Activated CD8-positive, alpha-beta memory T cell treated with anti-CD3 and anti-CD28 coated beads for 24 hours (primary cell): ENCODE data around the gene ZMYM2.

Experiments
- DNase-seq: peaks from one replicate; pipeline ENCODE4 v3.0.0-alpha.2; 2020

Gene ZMYM2

GRCh38 chr13:20049558-20050473 lies 91.3 kb downstream of the ZMYM2 start:
- DNase-seq: no peak

DNA sequence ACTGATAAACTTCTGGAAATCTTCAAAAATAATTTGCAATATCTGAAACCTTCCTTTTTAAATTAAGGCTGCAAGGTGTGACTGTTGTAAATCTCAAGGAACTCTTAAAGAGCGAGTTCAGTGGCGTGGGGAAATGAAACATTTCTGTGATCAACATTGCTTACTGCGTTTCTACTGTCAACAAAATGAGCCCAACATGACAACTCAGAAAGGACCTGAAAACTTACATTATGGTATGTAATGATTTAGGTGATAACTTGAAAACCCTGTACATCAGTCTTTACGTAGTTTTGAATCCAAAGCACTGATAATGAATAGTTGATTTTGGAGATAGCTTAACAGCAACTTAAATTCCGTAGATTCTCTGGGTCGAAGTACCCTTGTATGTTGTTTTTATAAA lies 92.8 kb downstream of the ZMYM2 start:
- DNase-seq: no peak

GRCh38 chr13:20053016-20053415 lies 94.5 kb downstream of the ZMYM2 start:
- DNase-seq: no peak

DNA sequence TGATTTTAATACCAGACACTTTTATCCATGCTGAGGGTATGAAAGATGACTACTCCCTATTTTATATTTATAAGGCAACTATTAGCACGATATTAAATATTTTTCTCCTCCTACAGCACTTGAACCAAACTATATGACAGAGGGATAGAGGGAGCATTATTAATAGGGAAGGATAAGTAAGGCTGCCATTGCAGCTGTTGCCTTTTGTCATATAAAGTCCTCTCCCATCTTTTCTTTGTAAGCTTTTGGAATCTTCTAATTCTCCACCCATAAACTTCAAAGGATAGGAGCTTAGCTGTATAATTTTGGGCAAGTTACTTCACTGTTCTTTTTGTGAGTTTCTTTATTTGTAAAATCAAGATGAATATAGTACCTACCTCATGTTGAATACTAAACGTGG lies 95.4 kb downstream of the ZMYM2 start:
- no peak for DNase-seq

- DNase-seq: no peak
These were observed 96.1 kb downstream of the ZMYM2 start for GRCh38 chr13:20054586-20054985.

- no peak for DNase-seq
These were observed 98.7 kb downstream of the ZMYM2 start for GRCh38 chr13:20057214-20057613.

DNA sequence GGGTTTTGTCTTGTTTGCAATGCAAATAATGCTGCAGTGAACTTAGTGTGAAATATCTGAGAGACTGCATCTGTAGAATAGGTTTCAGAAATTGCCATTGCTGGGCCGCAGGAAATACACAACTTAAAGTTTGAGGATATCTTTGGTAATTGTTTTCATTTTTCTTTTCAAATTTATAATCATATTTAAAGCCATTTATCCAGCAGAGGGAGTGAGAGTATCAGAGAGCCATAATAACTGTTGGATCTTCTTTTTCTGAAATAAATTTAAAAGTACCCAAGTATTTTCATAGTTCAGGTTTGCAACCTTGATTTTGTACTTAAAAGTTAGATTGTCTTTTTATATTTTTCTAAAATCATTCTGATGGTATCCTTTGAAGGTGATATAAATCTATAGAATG lies 99.4 kb downstream of the ZMYM2 start:
- DNase-seq: no peak

DNA sequence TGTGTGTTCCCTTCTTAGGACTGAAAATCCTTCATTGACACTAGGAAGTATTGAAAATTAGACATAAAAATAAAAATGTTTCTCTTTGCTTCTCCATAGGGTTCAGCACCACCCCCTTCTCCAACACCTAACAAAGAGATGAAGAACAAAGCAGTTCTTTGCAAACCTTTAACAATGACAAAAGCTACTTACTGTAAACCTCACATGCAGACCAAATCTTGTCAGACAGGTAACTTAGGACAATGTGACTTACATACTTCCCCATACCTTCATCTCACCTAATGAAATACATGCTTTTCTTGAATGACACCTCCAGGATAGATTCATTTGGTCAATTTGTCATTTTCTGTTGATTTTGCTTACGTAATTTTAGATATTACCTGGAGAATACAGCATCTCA lies 99.9 kb downstream of the ZMYM2 start:
- no peak for DNase-seq

GRCh38 chr13:20064128-20064527 lies 105.6 kb downstream of the ZMYM2 start:
- DNase-seq: no peak

DNA sequence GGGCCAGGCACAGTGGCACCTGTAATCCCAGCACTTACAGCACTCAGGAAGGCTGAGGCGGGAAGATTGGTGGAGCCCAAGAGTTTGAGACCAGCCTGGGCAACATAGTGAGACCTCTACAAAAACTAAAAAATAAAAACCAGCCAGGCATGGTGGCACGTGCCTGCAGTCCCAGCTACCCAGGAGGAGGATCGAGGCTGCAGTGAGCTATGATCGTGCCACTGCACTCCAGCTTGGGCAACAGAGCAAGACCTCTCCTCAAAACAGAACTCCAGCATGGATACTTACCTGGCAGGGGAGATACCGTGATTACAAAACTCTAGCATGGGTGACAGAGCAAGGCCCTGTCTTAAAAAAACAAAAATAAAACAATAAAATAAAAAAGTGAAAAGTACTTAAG lies 107.0 kb downstream of the ZMYM2 start:
- no peak for DNase-seq

DNA sequence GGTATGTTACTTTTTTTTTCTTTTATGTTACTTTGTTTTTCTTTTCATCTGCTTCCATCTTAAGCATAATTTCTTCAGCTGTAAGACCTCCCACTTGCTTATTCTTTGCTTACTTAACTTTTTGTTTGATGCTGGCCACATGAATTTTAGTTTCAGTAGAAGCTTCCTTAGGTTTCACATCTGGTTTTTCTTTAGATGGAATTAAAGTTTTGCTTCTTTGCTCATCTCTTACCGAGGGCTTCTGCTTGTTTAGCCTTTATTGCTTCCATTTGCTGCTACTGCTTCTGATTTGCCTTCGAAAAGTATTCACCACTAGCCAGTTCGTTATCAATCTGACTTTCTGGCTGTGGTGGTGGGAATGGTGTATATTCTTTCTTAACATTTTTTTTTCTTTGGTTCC lies 111.4 kb downstream of the ZMYM2 start:
- no peak for DNase-seq

- no peak for DNase-seq
These were observed 115.2 kb downstream of the ZMYM2 start for GRCh38 chr13:20073775-20074174.

- DNase-seq: no peak
These were observed 116.4 kb downstream of the ZMYM2 start for GRCh38 chr13:20074966-20075365.

DNA sequence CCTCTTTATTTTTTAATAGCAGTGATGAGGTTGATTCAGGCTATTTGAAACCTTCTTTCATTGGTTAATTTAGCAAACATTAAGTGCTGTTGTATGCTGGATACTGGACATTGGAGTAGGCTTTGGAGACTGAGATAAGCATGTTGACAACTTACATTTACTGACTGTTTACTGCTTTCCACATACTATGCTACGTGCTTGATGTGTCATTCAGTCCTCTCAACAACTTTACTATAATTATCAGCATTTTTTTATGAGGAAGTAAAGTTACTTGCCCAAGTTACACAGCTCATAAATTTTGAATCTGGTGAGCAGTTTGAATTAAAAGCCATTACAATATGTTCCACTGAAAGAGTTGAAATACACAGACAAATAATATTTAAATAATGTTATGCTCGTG lies 118.6 kb downstream of the ZMYM2 start:
- DNase-seq: no peak

GRCh38 chr13:20080377-20081164 lies 122.0 kb downstream of the ZMYM2 start:
- no peak for DNase-seq

- DNase-seq: no peak
These were observed 131.8 kb downstream of the ZMYM2 start for GRCh38 chr13:20090349-20090748.

DNA sequence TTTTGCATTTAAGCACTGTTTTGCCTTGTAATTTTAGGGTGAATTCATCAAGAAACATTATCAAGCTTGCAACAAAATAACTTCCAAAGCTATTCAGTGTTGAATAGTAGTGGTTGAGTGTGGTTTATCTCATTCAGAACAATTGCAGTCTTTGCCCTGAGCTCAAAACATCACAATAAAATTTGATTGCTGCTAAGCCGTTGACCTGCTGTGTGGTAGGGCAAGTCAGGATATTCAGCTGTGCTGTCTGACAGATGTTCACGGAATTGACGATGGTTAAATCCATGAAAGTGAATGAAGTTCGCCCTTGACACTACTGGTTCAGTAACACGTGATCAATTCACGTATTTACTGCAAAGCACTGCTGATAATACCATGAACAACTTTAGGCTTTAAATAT lies 135.4 kb downstream of the ZMYM2 start:
- DNase-seq: no peak

GRCh38 chr13:20099319-20099718 lies 140.8 kb downstream of the ZMYM2 start:
- no peak for DNase-seq

GRCh38 chr13:20101467-20102316 lies 143.2 kb downstream of the ZMYM2 start:
- no peak for DNase-seq

DNA sequence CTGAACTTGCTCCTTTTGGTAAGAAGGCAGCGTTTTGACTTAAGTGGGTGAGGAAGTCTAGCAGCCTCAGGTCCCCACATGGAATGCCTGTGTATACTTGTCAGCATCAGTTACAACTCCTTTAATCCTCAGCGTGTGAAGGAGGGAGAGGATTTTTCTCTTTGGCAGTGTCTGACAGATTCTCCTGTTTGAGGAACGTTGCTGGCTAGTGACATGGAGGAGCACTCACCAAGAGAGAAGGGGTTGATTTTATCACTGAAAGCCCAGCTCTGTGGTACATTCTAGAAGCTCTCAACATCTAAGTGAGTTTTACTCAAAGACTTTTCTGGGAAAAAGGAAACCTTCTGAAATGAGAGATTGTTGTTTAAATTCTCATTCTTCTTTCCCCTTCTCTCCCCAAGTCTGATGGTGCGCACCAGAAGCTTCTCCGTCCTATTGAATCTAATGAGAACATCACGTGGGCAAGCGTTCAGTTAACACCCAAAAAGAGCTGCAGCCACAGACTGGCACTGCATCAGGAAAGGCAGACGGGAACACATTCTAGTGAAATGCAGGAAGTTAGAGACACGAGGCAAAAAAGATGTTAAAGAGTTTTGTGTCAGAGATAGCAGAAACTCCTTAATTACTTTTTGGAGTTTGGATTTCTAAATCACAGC lies 144.1 kb downstream of the ZMYM2 start:
- no peak for DNase-seq

DNA sequence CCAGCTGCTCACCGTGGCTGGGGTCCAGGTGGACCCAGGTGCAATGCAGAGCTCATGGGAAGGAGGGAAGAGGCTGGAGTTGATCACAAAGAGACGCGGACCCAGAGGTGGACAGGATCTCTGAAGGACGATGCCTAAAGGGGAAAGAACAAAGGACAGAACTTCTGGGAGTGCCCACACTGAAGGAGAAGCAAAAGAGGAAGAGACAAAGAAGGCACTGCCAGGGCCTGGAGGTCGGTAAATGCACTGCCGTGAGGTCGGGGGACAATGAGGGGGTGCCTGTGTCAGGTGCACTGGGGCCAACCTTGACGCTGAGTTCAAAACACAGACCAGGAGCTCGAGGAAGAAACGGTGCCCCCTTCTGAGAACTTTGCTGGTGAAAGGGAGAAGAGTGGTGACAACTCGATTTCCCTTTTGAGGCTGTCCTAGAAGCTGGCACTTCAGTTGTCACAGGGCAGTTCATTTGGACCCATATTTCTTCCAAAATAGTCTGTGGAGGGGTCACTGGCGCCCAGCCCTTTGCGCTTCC lies 146.7 kb downstream of the ZMYM2 start:
- no peak for DNase-seq

DNA sequence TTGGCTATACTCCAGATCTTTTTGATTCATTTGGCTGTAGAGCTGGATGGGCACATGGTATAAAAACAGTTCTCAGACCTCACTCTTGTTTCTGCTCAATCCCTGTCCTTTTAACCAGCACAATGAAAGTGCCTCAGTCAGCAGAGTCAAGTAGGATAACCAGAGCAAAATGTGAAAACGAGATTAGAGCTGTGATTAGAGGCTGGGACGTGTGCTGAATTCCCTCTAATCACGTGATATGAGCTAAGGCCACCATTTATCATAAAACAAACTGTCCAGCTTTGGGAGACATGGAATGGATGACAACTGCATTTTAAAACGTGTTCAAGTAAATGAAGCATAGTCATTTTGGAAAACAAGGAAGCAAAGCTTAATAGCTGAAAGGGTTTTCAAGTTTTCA lies 148.2 kb downstream of the ZMYM2 start:
- no peak for DNase-seq
